Neural progenitor cell (in vitro differentiated cells): Measurements from ENCODE around the gene ADARB2. TPM values are rescaled to one million over a fixed set of nuclear protein-coding genes. Genes with fewer than 3 reads are reported as not detected.

ENCODE experiments used
- DNase-seq: peaks from one replicate; pipeline ENCODE4 v3.0.0-alpha.2; 2016; ENCODE audit warnings: low spot score
- H2AFZ ChIP-seq: fragments of 200-600 bp; sonication (generic); replicated peaks from 2 replicates; pipeline ENCODE4 v1.6.1; 2016; ENCODE audit warnings: antibody characterized with exemption
- H3F3A ChIP-seq: fragments of 200-600 bp; sonication (generic); 2 replicates; pipeline ENCODE4 v1.6.1; 2016; ENCODE audit warnings: antibody characterized with exemption, low read depth
- H3K27ac ChIP-seq: fragments of 200-600 bp; sonication (generic); 2 replicates; pipeline ENCODE4 v1.5.1; 2016; ENCODE audit warnings: mild to moderate bottlenecking
- H3K27me3 ChIP-seq: fragments of 200-600 bp; sonication (generic); 2 replicates; pipeline ENCODE4 v1.6.1; 2016; ENCODE audit warnings: mild to moderate bottlenecking, moderate library complexity
- H3K36me3 ChIP-seq: fragments of 200-600 bp; sonication (generic); 2 replicates; pipeline ENCODE4 v1.5.1; 2016
- H3K4me1 ChIP-seq: fragments of 200-600 bp; sonication (generic); 2 replicates; pipeline ENCODE4 v1.6.1; 2016; ENCODE audit warnings: mixed run types
- H3K4me2 ChIP-seq: fragments of 200-600 bp; sonication (generic); 2 replicates; pipeline ENCODE4 v1.6.1; 2016
- H3K4me3 ChIP-seq: fragments of 200-600 bp; sonication (generic); 2 replicates; pipeline ENCODE4 v1.5.1; 2016
- H3K79me2 ChIP-seq: fragments of 200-600 bp; sonication (generic); 2 replicates; pipeline ENCODE4 v1.6.1; 2016; ENCODE audit warnings: low read depth
- H3K9ac ChIP-seq: fragments of 200-600 bp; sonication (generic); 2 replicates; pipeline ENCODE4 v1.6.1; 2016
- H3K9me3 ChIP-seq: fragments of 200-600 bp; sonication (generic); 2 replicates; pipeline ENCODE4 v1.5.1; 2016; ENCODE audit warnings: low read depth
- H4K20me1 ChIP-seq: fragments of 200-600 bp; sonication (generic); 2 replicates; pipeline ENCODE4 v1.6.1; 2016; ENCODE audit warnings: low read depth
- H3K27ac Mint-ChIP-seq: 3 replicates; pipeline ENCODE4 v1.8.0; 2021; ENCODE audit warnings: mixed read lengths
- H3K27me3 Mint-ChIP-seq: 2 replicates; pipeline ENCODE4 v1.8.0; 2022; ENCODE audit warnings: low read depth, mild to moderate bottlenecking, inconsistent platforms, moderate library complexity, mixed read lengths; ENCODE audit not compliant: insufficient read depth
- H3K36me3 Mint-ChIP-seq: 3 replicates; pipeline ENCODE4 v1.8.0; 2021; ENCODE audit warnings: mixed read lengths
- H3K4me1 Mint-ChIP-seq: 3 replicates; pipeline ENCODE4 v1.8.0; 2021; ENCODE audit warnings: mixed read lengths
- H3K4me3 Mint-ChIP-seq: 3 replicates; pipeline ENCODE4 v1.8.0; 2021; ENCODE audit warnings: mild to moderate bottlenecking, moderate library complexity, mixed read lengths
- H3K9me3 Mint-ChIP-seq: 3 replicates; pipeline ENCODE4 v1.8.0; 2020; ENCODE audit warnings: mixed read lengths
- EZH2 ChIP-seq: fragments of 200-600 bp; sonication (generic); IDR thresholded peaks from 2 replicates; pipeline ENCODE4 v1.6.1; 2017; ENCODE audit warnings: antibody characterized with exemption, mild to moderate bottlenecking, moderate library complexity
- EZH2phosphoT487 ChIP-seq: fragments of 200-600 bp; sonication (generic); IDR thresholded peaks from 2 replicates; pipeline ENCODE4 v1.6.1; 2017; ENCODE audit warnings: antibody characterized with exemption
- total RNA-seq: library from RNA; depleted of rRNA; stranded (reverse); fragments of >200 nt; gene quantifications from 2 replicates; pipeline ENCODE4 v1.2.3, GENCODE V29; 2015; ENCODE audit warnings: low replicate concordance
- TF ChIP-seq, protein P1 (sequence below): fragments of 200-600 bp; sonication (generic); IDR thresholded peaks from 2 replicates; pipeline ENCODE4 v1.5.1; 2017; ENCODE audit warnings: antibody characterized with exemption, mild to moderate bottlenecking

The ADARB2 gene
- total RNA-seq, 1 donor from 2014 or later: not detected

DNA sequence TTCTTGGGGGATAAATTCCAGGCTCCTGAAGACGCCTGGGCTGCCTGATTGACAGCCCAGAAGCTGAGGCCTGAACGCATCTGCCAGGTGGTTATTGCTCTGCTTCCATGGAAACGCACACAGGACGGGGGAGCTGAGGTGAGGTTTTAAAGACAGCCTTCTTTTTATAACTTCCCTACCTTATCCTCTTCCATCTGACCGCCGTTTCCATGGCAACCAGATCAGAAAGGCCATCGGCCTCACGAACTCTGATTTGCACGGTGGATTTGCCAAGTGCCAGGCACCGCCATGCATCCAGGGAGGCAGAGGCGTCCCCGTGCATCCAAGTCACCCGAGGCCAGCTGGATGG is 260.9 kb downstream of the ADARB2 start:
- no peaks in the 10 kb centered on the region for H4K20me1 ChIP-seq
- no peaks in the 10 kb centered on the region for H3K9me3 ChIP-seq
- H3K79me2 ChIP-seq: no peaks in the 10 kb centered on the region
- H3K27ac ChIP-seq: no peak overlapping the region
- peak overlapping the region; percentile 85 for H2AFZ ChIP-seq
- Mint-ChIP-seq H3K4me3 (no peak overlapping the region), H3K27me3 (peaks cover 18% of the 10 kb centered on the region), H3K9me3 (peaks cover 32% of the 10 kb centered on the region), H3K36me3 (peaks cover 5% of the 10 kb centered on the region), H3K4me1 (peaks cover 37% of the 10 kb centered on the region), H3K27ac (no peak overlapping the region)
- H3K4me3 ChIP-seq: no peak overlapping the region
- peak; percentile 53 for DNase-seq
- no peak overlapping the region for H3K4me2 ChIP-seq
- TF ChIP-seq EZH2 (no peak), EZH2phosphoT487 (no peak)
- TF ChIP-seq, protein P1, sequence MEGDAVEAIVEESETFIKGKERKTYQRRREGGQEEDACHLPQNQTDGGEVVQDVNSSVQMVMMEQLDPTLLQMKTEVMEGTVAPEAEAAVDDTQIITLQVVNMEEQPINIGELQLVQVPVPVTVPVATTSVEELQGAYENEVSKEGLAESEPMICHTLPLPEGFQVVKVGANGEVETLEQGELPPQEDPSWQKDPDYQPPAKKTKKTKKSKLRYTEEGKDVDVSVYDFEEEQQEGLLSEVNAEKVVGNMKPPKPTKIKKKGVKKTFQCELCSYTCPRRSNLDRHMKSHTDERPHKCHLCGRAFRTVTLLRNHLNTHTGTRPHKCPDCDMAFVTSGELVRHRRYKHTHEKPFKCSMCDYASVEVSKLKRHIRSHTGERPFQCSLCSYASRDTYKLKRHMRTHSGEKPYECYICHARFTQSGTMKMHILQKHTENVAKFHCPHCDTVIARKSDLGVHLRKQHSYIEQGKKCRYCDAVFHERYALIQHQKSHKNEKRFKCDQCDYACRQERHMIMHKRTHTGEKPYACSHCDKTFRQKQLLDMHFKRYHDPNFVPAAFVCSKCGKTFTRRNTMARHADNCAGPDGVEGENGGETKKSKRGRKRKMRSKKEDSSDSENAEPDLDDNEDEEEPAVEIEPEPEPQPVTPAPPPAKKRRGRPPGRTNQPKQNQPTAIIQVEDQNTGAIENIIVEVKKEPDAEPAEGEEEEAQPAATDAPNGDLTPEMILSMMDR: no peak
- peaks cover 16% of the 10 kb centered on the region for H3K4me1 ChIP-seq
- H3K9ac ChIP-seq: no peak overlapping the region
- H3F3A ChIP-seq: no peaks in the 10 kb centered on the region
- H3K27me3 ChIP-seq: no peaks in the 10 kb centered on the region
- no peaks in the 10 kb centered on the region for H3K36me3 ChIP-seq

DNA sequence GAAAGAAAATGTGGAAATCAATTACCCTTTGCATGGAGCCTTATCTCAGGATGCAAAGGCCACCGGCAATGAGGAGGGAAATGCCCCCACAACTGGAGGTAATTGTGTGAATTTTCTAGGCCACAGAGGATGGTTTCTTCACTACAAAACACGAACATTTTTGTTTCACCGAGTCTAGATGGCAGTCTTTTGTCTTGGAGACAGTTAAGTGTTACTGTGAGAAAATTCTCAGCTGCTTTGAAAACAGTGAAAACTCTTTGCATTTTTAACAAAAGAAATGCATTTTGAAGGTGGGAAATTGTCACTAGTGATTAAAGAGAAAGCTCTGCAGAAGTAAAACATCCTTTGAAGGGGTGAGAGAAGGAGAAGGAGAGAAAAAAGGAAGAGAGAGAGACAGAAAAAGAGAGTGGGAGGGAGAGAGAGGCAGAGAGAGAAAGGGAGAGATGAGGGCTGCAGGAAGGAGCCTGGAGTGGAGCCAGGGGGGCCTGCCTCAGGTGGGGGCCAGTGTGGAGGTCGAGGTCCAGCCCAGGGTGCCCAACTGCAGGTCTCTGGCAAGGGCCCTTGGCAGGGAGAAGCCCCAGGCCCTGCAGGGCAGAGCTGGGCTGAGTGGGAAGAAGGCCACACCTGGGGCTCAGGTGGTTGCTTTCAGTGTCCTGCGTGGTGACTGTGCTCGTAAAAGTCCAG is 261.4 kb downstream of the ADARB2 start:
- Histone ChIP-seq H3K27me3 (no peaks in the 10 kb centered on the region), H2AFZ (peak overlapping the region; percentile 85), H3F3A (no peaks in the 10 kb centered on the region), H3K9ac (no peak overlapping the region), H3K9me3 (no peaks in the 10 kb centered on the region), H3K4me1 (peaks cover 16% of the 10 kb centered on the region), H3K4me2 (no peak overlapping the region), H3K79me2 (no peaks in the 10 kb centered on the region), H3K4me3 (no peak overlapping the region), H3K27ac (no peak overlapping the region), H3K36me3 (no peaks in the 10 kb centered on the region), H4K20me1 (no peaks in the 10 kb centered on the region)
- Mint-ChIP-seq H3K27me3 (peaks cover 18% of the 10 kb centered on the region), H3K9me3 (peaks cover 32% of the 10 kb centered on the region), H3K4me3 (peak overlapping the region; percentile 13), H3K27ac (peak overlapping the region; percentile 89), H3K36me3 (peaks cover 5% of the 10 kb centered on the region), H3K4me1 (peaks cover 37% of the 10 kb centered on the region)
- TF ChIP-seq EZH2 (no peak), EZH2phosphoT487 (no peak)
- TF ChIP-seq, protein P1: no peak
- DNase-seq: no peak

DNA sequence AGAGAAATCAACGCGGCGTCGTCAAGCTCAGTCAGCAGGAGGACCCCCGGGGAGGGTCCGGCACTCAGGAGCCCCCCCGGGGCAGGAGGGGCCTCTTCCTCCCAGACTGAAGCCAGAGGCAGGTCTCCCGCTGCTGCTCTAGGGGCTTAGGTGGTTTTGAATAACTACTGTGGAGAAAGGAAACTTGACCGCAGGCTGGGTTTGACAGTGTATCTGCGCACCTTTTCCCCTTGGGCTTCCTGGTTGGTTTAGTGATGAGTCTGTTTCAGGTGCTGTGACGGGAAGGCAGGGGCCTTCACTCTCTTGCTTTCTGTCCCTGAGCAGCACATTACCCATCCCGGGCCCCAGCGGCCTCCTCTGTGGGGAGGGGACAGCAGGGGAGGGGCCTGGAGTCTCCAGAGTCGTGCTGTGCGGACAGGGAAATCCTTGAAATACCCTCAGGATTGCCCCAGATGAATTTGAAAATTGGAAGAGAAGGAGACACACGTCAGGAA is 262.2 kb downstream of the ADARB2 start:
- no peaks in the 10 kb centered on the region for H3K9me3 ChIP-seq
- Mint-ChIP-seq H3K27me3 (peaks cover 18% of the 10 kb centered on the region), H3K4me1 (peaks cover 38% of the 10 kb centered on the region), H3K27ac (no peak overlapping the region), H3K9me3 (peaks cover 30% of the 10 kb centered on the region), H3K36me3 (peaks cover 5% of the 10 kb centered on the region), H3K4me3 (peak overlapping the region; percentile 48)
- H3K4me1 ChIP-seq: peaks cover 16% of the 10 kb centered on the region
- TF ChIP-seq EZH2 (no peak), EZH2phosphoT487 (no peak)
- TF ChIP-seq, protein P1: no peak
- H4K20me1 ChIP-seq: no peaks in the 10 kb centered on the region
- H3F3A ChIP-seq: no peaks in the 10 kb centered on the region
- H3K9ac ChIP-seq: no peak overlapping the region
- H3K36me3 ChIP-seq: no peaks in the 10 kb centered on the region
- H3K79me2 ChIP-seq: no peaks in the 10 kb centered on the region
- no peak for DNase-seq
- H3K4me2 ChIP-seq: no peak overlapping the region
- no peak overlapping the region for H3K4me3 ChIP-seq
- no peak overlapping the region for H3K27ac ChIP-seq
- H3K27me3 ChIP-seq: no peaks in the 10 kb centered on the region
- H2AFZ ChIP-seq: peak overlapping the region; percentile 85
